Activated CD8-positive, alpha-beta T cell treated with anti-CD3 and anti-CD28 coated beads for 36 hours (primary cell): ENCODE measurements around the gene RAD51AP1. TPM values are rescaled to one million over a fixed set of nuclear protein-coding genes. Genes with fewer than 3 reads are reported as not detected.
A peak's percentile ranks its signal among the peaks of the same experiment; 100 is the strongest.

Experiments
- ATAC-seq: fragments of 200-7000 bp; cut with Tn5 transposase; one replicate; pipeline ENCODE4 v1.10.0; 2021; ENCODE audit warnings: mild to moderate bottlenecking, moderate library complexity
- CTCF ChIA-PET: fragments of 350-600 bp; sonication (Branson Sonifier 250); formaldehyde crosslinking; loops from one replicate; lab custom pipeline; 2021; ENCODE audit warnings: antibody characterized with exemption; lab: Charles Lee
- POLR2A ChIA-PET: fragments of 350-600 bp; sonication (Branson Sonifier 250); formaldehyde crosslinking; loops from one replicate; lab custom pipeline; 2021; ENCODE audit warnings: antibody characterized with exemption; lab: Charles Lee
- DNase-seq: peaks from one replicate; pipeline ENCODE4 v3.0.0-alpha.2; 2020
- H3K27ac Mint-ChIP-seq: one replicate; pipeline ENCODE4 v1.8.0; 2021; ENCODE audit warnings: mild to moderate bottlenecking, mixed read lengths
- H3K27me3 Mint-ChIP-seq: one replicate; pipeline ENCODE4 v1.8.0; 2021; ENCODE audit warnings: mixed read lengths
- H3K36me3 Mint-ChIP-seq: one replicate; pipeline ENCODE4 v1.8.0; 2021; ENCODE audit warnings: low read depth, mixed read lengths
- H3K4me1 Mint-ChIP-seq: one replicate; pipeline ENCODE4 v1.8.0; 2021; ENCODE audit warnings: low read depth, mixed read lengths
- H3K4me3 Mint-ChIP-seq: one replicate; pipeline ENCODE4 v1.8.0; 2021; ENCODE audit warnings: mild to moderate bottlenecking, moderate library complexity, mixed read lengths
- H3K9me3 Mint-ChIP-seq: one replicate; pipeline ENCODE4 v1.8.0; 2021; ENCODE audit warnings: mixed read lengths
- CTCF ChIP-seq: fragments of 200-600 bp; IDR thresholded peaks from one replicate; pipeline ENCODE4 v1.8.0; 2022; ENCODE audit warnings: antibody characterized with exemption, mild to moderate bottlenecking
- intact Hi-C: fragments of 100-400 bp; cut with micrococcal nuclease; formaldehyde crosslinking; loops from one replicate; pipeline ENCODE4 v1.10.0; 2022
- total RNA-seq, 2 experiments: library from RNA; stranded (reverse); gene quantifications; one replicate each; pipeline ENCODE4 v1.2.3, GENCODE V29; 2021

Gene RAD51AP1
- total RNA-seq, 2 experiments from 2014 or later, result 44.7 to 47.8 TPM

GRCh38 chr12:4603946-4604345, 65.3 kb downstream of the RAD51AP1 start:
- no peak for ATAC-seq

GRCh38 chr12:4604684-4605193, 66.0 kb downstream of the RAD51AP1 start:
- intact Hi-C loops, result loop anchor here (10.0 kb wide), 1 partner anchor 150 kb away; no protein-coding TSS in a partner anchor

More at GRCh38 chr12:4603946-4604345, 65.3 kb downstream of the RAD51AP1 start:
- no peak overlapping the region for H3K27ac Mint-ChIP-seq
- CTCF ChIA-PET, result interaction anchor here (0.6 to 5.5 kb wide), 13 partner anchors 9 to 254 kb away, joined by 3 to 34 read pairs (median 4); partner anchors contain the start of genes AKAP3 and NDUFA9
- intact Hi-C loops, result loop anchor here (10.0 kb wide), 1 partner anchor 151 kb away; no protein-coding TSS in a partner anchor
- POLR2A ChIA-PET, result interaction anchor here (0.8 to 1.2 kb wide), 2 partner anchors 24 to 281 kb away, joined by 3 read pairs; no protein-coding TSS in a partner anchor
- no peaks in the 10 kb centered on the region for H3K36me3 Mint-ChIP-seq
- TF ChIP-seq CTCF, result no peak
- H3K27me3 Mint-ChIP-seq, result peaks cover 3% of the 10 kb centered on the region
- H3K4me1 Mint-ChIP-seq, result peaks cover 23% of the 10 kb centered on the region
- no peak overlapping the region for H3K4me3 Mint-ChIP-seq
- H3K9me3 Mint-ChIP-seq, result no peaks in the 10 kb centered on the region
- no peak for DNase-seq

GRCh38 chr12:4607056-4607455, 68.4 kb downstream of the RAD51AP1 start:
- CTCF ChIA-PET, result interaction anchor here (5.5 kb wide), 1 partner anchor 13 kb away, joined by 34 read pairs; no protein-coding TSS in a partner anchor
- Mint-ChIP-seq H3K36me3 (peaks cover 1% of the 10 kb centered on the region), H3K4me1 (peaks cover 23% of the 10 kb centered on the region), H3K4me3 (no peak overlapping the region), H3K27ac (no peak overlapping the region), H3K9me3 (no peaks in the 10 kb centered on the region), H3K27me3 (peaks cover 3% of the 10 kb centered on the region)
- no peak for DNase-seq
- ATAC-seq, result no peak
- intact Hi-C loops, result loop anchor here (10.0 kb wide), 1 partner anchor 148 kb away; no protein-coding TSS in a partner anchor
- POLR2A ChIA-PET, result interaction anchor here (0.6 kb wide), 1 partner anchor 11 kb away, joined by 3 read pairs; no protein-coding TSS in a partner anchor
- no peak for TF ChIP-seq CTCF

More at GRCh38 chr12:4604684-4605193, 66.0 kb downstream of the RAD51AP1 start:
- H3K4me3 Mint-ChIP-seq, result peak overlapping the region; percentile 94
- H3K9me3 Mint-ChIP-seq, result no peaks in the 10 kb centered on the region
- ChIA-PET POLR2A (interaction anchor here (0.8 to 1.2 kb wide), 3 partner anchors 13 to 282 kb away, joined by 3 to 4 read pairs (median 3); no protein-coding TSS in a partner anchor), CTCF (interaction anchor here (0.6 to 5.5 kb wide), 13 partner anchors 10 to 253 kb away, joined by 3 to 34 read pairs (median 4); partner anchors contain the start of genes AKAP3 and NDUFA9)
- peaks cover 23% of the 10 kb centered on the region for H3K4me1 Mint-ChIP-seq
- H3K36me3 Mint-ChIP-seq, result no peaks in the 10 kb centered on the region
- peak; percentile 88 for DNase-seq
- peaks cover 3% of the 10 kb centered on the region for H3K27me3 Mint-ChIP-seq
- TF ChIP-seq CTCF, result peak; percentile 98
- peak overlapping the region; percentile 94 for H3K27ac Mint-ChIP-seq
- ATAC-seq, result peak; percentile 100

- intact Hi-C loops, result loop anchor here (10.0 kb wide), 1 partner anchor 146 kb away; no protein-coding TSS in a partner anchor
- POLR2A ChIA-PET, result no interaction called here
- H3K27me3 Mint-ChIP-seq, result no peaks in the 10 kb centered on the region
Measured at GRCh38 chr12:4609071-4609470, 70.4 kb downstream of the RAD51AP1 start.

More at GRCh38 chr12:4609071-4609470, 70.4 kb downstream of the RAD51AP1 start:
- no peak for DNase-seq
- H3K27ac Mint-ChIP-seq, result no peak overlapping the region
- peaks cover 6% of the 10 kb centered on the region for H3K36me3 Mint-ChIP-seq
- no peak for ATAC-seq
- no peak overlapping the region for H3K4me3 Mint-ChIP-seq
- no peak for TF ChIP-seq CTCF
- peaks cover 23% of the 10 kb centered on the region for H3K4me1 Mint-ChIP-seq
- CTCF ChIA-PET, result no interaction called here
- H3K9me3 Mint-ChIP-seq, result no peaks in the 10 kb centered on the region

Other genes starting within 250 kb of the RAD51AP1 start
- 1 to 10 TPM; 8.2 to 8.7 TPM for gene TIGAR, start 217.7 kb upstream of the RAD51AP1 start, total RNA-seq
- gene FGF23, start 159.2 kb upstream of the RAD51AP1 start, total RNA-seq, result not detected
- gene FGF6, start 93.1 kb upstream of the RAD51AP1 start, total RNA-seq, result not detected
- gene DYRK4, start 23.3 kb downstream of the RAD51AP1 start, total RNA-seq, result 10 to 100 TPM; 35.0 TPM
- gene AKAP3, start 110.2 kb downstream of the RAD51AP1 start, total RNA-seq, result 1 to 10 TPM; 2.0 to 3.5 TPM
- gene NDUFA9, start 110.2 kb downstream of the RAD51AP1 start, total RNA-seq, result 100 to 1,000 TPM; 117 to 122 TPM
- gene GALNT8, start 181.5 kb downstream of the RAD51AP1 start, total RNA-seq, result under 1 TPM; 0.38 to 0.60 TPM